Measurements from ENCODE around the gene SLC6A6.

The SLC6A6 gene
- total RNA-seq = 88.3 to 227 reads per million in 2 donors

DNA sequence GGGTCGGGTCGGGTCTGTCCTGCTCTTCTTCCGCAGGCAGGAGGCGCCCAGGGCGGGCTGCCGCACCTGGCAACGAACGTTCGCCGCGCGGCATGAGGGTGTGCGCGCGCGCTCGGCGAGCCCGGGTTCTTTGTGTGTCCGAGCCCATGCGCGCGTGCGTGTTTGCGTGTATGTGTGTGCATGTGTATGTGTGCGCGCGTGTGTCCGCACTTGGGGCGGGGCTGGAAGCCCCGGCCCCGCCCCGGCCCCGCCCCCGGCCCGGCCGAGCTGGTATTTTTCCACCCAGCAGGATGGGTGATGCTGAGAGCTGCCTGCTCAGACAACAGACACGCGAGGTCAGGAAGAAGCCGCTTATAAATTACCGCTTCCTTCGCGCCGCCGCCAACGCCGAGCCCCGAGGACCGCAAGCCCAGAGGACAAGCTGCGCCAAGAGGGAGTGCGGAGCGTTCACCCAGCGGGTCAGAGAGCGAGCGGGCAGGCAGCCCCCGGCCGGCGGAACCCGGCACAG is at the start of gene SLC6A6:
Gene SLC6A6 (plus strand): TSS at position 303 of the 508 bp plus-strand sequence. CDS start 41,029 bp downstream, outside the sequence.
- peak; percentile 90 for DNase-seq

DNA sequence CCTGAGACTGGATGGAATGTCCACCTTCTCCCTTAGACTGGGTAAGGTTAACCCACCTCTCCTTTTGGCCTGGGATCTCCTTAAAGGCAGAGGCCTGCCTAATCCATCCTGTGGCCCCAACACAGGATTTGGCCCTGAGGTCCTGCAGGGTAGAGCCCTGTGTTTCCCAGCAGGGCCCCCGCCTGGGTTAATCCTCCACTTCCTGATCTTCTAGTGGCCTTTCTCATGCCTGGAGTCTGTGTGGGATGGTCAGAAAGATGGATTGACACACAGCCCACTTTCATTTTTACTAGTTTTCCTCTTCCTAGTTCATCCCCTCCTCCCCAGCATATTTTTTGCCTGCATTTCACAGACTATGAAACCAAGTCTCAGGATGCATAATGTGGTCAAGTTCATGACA is 48.9 kb upstream of the SLC6A6 start:
- DNase-seq = no peak

DNA sequence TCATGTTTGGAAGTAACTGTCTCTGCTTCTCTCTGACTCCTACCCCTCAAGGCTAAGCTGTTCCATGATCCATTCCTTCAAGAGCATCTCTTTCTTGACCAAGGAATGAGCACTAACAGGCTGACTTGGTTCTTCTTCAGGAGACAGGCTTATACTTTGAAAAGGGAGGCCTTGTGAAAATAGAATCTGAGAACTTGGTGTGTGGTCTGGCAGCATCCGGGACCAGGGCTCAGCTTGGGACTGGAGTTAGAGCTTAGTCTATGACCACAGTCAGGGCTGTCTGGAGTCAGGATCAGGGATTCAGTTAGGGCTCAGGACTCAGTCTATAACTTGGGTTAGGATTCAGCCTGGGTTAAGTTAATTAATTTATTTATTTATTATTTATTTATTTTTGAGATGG is 44.9 kb upstream of the SLC6A6 start:
- DNase-seq = no peak

DNA sequence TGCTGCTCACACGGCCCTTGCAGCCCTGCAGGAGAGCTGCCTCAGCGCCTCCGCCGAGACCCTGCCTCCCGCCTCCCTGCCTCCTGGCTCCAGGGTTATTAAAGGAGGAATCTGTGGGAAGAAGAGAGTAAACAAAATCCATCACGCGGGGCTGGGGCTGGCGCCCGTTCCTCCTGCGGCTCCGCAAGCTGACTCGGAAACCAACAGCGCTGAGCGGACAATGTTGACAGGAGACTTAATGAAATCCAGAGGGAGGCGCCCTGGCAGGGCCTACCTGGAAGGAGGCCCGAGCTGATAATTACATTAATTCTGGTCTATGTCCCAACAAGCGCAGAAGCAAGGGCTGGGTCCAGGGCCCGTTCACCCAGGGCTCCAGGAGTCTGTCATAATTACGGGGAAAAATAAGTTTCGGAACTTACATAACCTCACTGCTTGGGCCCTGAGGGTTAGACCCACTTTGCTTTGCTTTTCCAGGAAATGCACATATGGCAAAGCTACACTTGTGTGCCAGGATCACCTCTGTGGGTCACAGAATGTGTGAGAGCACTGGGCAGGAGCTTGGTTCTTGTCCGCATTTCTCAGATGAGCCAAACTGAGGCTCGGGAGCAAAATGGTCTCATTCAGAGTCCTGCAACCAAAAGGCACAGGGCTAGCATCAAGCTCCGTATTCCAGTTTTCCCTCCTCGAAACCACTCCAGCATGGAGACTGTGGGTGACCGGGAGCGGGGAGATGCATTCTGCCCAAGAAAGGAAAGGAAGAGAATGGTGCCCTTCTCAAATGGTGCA is 43.8 kb upstream of the SLC6A6 start:
- DNase-seq = no peak

DNA sequence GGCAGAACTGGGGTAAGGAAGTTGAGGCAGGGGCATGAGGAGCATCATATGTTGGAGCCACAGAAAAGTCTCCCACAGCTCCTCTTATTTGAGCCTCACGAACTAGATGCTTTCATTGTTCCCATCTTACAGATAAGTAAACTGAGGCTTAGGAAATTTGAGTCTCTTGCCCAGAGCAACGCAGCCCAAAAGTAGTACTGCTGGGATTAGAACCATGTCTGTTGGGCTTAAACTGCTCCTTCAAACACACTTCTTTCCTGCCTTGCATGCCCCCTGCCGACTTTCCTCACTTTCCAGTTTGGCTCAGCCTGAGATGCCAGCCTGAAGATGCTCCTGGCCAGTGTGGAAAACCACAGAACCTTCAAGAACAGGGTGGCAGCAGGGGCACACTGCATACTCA is 43.1 kb upstream of the SLC6A6 start:
- DNase-seq = no peak

DNA sequence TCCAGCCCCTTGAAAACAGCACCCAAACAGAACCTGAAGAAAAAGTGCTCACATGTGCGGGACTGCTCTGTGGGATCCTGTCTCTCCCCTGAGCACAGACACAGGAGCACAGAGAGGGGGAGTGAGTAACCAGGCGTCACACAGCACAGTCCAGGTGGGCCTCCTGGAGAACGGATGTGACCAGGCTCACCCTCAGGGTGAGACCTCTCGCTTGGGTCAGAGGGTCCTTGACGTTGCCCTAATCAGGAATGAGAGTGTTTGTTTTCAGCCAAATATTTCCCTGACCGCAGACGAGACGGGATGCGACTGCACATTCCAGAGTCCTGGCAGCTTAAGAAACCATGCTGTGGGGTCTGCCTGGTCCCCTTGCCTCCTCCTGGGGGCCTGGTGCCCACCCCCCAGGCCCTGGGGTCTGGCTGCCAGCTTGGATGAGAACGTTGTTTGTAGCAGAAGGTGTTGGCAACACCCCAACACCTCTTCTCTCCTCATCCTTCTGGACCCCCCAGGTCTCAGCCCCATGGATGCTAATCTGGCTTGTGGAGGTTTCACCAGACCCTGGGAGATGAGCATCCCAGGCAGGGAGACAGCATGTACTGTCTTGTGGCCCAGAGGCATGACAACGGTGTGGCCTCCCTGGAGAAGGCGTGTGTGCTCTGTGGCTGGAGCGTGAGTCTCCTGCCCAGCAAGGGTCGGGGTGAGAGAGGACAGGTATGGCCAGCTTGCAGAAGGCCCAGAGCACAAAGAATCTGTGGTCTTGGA is 42.1 kb upstream of the SLC6A6 start:
- DNase-seq = no peak

DNA sequence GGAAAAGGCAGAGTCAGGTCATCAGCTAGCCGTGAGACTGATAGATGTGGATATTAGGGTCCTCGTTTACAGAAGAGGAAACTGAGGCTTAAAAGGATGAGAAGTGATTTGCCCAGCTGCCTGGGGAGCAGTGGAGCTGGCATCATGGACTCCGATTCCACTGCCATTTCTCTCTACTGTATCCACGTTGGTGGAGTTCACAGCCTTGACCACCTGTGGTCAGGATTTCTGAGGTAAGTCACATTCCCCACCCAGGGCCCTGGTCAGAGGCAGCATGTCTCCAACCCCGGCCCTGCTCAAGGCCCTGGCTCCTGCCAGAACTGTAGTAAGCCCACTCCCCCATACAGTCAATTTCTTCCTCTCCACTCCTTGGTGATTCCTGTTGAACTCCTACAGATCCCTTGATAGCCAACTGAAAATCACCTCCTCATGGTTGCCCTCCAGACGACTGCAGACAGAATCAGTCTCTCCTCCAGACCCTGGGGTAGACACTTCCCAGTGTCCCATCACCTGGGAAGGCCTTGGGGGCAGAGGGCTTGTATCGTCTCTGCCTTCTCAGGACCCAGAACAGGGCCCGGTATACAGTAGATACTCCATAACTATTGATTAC is 41.2 kb upstream of the SLC6A6 start:
- no peak for DNase-seq

DNA sequence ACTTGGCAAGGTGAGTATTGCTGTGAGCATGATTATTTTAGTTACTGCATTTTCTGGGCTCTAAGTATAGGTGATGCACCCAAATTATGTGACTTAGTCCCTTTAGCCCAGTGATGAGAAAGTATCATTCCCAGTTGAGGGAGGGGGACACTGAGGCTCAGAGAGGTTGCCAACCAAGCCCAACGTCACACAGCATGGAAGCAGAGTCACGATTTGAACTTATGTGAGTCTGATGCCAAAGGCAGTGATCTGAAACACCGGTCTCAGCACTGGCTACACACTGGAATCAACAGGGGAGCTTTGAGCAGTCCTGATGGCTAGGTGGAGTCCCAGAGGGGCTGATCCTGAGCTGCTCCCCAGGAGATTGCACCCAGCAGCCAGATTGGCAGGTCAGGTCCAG is 39.5 kb upstream of the SLC6A6 start:
- DNase-seq = no peak

DNA sequence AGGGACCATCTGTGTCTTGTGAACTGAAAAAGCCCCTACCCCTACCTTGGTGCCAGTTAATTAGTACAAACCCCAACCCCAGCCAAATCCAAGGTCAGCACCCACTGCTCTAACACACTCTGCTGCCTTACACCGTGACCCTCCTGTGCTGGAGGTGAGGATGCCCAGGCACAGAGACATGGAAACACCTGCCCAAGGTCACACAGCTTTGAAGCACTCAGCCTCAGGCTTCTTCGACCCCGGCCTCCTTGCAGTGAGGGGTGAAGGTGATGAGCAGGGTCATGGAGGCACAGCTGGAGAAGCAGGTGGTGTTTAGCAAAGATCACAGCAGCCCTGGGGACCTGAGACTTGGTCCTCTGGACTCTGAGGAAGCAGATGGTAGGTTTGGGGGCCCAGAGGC is 39.0 kb upstream of the SLC6A6 start:
- no peak for DNase-seq

DNA sequence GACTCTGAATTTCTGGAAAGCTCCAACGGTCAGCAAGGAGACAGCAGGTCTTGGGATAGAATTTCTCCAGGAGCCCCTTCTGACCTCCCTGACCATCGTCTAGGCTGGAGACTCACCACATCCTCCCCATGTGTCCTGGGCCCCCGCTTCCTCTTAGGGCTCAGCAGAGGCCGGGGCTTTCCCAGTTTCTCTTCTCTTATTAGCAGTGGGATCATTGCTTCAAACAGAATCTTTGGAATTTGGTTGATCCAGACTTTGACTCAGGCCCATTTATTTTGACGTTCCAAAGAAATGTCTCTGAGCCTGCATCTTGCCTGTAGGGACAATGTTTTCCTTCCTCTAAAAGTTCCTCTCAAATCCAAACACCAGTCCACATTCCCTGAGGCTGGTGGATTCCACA is 38.4 kb upstream of the SLC6A6 start:
- DNase-seq = no peak

DNA sequence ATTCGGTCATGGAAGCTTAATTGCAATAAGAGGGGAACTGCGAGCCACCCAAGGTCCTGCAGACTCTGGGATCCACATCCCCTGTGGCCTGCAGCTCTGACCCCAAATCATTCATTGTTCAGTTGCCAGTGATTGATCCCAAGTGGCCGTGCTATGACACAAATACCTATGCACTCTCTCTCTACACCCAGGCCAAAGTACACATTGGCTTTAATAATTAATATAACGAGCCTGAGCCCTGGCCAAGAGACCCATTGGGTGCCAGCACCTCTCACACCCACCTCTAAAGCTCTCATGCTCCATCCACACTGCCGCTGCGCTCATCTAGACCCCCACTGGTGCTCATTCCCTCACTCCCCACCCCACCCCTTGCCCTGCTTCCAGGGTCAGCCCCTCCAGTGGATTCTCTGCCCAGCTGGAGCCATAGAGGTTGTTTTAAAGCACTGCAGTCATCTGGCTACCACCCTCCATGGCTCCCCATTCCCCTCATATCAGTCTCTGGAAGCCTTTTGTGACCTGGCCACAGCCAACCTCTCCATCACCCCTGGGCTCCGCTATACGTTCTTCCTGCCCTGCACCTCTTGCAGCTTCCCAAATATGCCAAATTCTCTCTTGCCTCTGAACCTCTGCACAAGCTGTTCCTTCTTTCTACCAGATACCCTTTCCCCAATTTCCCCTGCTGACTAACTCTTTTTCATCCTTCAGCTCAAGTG is 37.7 kb upstream of the SLC6A6 start:
- DNase-seq = no peak

DNA sequence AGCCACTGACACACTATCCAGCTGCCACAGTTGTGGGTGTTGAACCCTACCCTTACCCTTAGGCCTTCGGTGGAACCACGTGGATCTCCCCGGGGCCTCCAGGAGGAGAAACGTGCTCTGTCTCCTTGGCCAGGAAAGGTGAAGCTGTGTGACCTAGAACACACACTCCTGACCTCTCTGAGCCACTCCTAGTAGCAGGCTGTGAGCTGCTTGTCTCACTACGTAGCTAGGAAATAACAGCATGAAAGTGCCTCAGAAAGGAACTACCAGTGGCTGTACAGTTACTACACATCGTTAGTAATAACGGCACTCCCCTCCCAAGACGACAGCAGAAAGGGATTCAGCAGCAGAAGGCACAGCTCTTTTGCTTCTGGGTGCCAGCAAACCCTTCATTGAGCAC is 36.2 kb upstream of the SLC6A6 start:
- DNase-seq = no peak

DNA sequence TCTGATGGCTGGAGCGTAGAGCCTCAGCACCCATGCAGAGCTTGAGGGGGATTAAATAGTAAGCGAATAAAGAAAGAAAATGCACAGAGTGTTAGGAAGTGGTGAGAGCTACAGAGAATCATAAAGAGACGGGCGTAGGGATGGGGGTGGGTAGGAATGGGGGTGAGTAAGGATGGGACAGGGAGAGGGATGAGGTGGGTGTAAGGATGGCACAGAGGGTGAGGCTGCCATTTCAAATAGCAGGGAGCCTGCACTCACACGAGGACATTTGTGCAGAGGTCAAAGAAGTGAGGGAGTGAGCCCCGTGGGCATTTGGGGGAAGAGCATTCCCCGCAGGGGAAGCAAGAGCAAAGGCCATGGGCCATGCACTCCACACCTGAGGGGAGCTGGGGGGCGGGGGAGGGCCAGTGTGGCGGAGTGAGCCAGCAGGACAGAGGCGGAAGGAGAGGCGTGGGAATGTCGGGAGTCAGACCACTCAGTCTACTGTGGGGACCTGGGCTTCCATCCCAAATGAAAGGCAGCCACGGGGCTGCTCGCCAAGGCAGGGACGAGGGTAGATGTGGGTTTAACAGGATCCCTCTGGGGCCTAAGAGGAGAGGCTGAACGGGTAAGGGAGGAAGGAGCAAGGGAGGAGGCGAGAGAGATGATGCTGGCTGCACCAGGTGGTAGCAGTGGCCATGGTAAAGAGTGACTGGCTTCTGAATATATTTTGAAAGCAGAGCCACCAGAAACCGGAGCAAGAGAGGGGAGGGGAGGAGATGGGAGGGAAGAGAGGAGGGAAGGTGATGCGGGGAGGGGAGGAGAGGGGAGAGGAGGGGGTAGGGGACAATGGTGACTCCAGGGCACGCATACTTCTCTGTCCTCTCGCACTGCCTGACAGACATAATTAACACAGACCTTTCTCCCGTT is 35.2 kb upstream of the SLC6A6 start:
- no peak for DNase-seq

DNA sequence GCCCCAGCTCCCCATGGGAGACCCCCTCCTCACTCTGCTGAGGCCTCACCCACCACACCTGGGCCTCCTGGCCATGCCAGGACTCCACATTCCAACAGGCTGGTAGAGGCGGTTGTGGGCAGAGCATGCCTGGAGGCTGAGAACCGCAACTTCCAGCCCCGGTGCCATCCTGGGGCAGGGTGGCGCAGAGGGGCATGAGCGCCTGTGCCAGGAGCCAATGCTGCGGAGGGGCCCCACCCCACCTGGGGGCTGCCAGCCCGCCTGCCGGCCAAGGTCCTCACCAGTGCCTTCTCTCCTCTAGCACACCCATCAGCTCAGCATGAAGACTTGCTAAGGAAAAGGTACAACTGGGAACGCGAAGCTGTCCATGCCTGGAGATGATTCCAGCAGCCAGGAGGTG is 34.3 kb upstream of the SLC6A6 start:
- DNase-seq = no peak

DNA sequence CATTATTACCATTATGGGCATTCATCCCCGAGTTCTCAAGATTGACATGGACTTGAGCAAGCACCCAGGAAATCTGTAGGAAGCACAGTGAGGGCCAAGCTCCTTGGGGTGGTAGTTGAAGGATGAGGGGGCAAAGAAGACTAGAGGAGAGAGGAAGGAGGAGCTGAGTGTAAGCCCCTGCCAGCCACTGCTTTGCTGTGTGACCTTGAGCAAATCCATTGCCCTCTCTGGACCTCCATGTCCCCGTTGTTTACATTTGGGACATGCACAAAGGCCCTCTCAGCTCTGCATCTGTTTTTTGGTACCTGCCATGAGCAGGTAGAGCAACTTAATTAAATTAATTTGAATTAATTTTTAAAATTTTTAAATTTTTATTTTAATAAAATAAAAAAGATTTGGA is 33.5 kb upstream of the SLC6A6 start:
- DNase-seq = no peak

DNA sequence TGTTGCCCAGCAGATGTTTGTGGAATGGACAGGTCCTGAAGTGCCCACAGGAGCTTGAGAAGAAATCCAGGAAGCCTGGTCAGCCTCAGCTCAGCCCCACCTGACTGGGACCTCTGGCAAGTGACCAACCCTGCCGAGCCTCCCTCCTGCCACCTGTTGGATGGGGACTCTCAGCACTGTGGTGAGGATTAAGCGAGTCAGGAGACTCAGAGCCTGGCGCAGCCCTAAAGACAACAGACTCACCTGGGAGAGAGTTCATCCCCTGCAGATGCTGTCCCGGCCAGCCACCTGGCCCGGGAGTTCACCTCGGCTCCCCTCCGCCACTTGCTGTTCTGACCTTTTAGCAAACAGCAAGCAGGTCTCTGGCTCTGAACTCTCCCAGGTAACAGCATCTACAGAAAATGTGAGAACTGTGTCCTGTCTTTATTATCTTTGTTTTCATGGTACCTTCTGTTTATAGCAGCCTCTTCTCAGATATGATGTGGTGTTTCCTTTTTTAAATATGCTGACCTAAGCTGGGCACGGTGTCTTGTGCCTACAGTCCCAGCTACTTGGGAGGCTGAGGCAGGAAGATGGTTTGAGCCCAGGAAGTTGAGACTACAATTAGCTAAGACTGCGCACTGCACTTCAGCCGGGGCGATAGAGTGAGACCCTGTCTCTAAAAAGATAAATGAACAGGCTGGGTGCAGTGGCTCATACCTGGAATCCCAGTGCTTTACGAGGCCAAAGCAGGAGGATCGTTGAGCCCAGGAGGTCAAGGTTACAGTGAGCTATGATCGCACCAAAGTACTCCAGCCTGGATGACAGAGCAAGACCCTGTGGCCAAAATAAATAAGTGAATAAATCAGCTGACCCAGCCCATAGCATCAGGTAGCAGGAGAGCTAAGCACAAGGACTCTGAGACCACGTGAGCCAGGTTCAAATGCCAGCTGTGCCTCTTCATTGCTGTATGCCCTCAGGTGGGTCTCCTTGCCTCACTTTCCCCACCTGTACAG is 32.4 kb upstream of the SLC6A6 start:
- DNase-seq = no peak

DNA sequence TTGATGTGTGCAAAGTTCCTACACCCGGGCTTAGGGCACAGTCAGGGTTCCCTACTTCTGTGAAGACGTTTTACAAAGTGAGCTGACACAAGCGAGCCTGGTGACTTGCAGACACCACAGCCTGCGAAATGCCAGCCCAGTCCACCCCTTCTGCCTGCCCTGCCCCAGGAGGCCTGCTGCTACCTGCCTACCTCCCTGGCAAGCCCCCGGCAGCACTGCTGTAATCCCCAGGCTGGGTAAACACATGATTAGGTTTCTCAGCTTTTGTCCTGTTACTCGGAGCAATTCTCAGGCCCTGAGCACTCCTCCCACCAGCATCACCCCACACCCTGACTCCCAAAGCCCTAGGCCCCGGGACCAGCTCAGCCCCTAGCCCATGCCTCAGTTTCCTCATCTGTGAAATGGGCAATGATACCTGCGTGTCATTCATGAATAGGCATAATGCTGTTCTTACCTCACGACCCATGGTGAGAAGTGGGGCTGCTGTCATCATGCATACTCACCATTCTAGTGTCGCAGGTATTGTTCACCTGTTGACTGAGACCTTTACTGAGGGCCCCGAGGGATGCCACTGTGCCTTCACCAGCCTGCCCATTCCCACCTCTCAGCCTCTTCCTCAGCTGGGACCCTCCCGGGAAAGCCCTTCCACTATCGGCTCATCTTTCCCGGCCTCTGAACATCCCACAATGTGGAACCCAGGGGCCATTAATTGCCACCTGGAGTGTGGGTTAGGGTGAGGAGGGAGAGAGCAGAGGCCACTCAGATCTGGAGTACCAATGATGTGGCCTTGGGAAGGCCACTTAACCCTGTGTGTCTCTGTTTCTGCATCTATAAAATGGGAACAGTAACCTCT is 31.5 kb upstream of the SLC6A6 start:
- no peak for DNase-seq

DNA sequence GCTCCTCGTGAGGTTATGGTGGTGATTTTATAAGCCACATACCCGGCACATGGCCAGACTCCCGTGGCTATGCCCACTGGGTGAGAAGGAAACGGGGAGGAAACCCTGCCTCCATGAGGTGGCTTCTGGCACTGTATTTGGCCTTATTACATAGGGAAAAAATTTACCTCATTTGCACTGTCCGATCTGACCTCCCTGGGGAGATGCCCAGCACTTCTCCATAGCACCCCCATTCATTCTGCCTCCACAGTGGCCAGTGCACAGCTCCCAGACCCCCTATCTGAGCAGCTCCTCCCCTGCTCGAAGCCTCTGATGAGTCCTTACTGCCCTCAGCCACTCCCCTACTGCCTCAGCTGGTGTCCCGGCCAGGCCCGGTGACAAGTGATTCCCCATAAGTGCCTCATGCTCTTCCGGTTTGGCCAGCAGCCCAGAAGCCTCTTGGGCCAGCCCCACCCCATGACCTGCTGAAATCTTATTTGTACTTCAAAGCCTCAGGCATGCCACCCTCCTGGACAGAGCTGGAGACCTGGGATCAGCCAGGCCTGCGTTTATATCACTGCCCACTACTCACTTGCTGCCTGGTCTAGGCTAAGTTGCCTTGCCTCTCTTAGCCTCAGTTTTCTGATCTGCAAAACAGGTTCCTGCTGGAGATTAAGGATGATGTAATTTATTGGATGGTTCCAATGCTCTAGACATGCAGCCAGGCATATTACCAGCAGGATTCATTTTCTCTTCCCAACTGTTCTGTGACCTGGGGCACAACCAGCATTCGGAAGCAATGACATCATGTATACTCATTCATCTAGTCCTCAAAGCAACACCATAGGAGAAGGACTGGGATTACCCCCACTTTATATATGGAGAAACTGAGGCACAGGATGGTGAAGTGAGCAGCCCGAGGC is 30.6 kb upstream of the SLC6A6 start:
- no peak for DNase-seq

All from T-helper 9 cell (primary cell).